ENCODE results near the gene C10orf53.

The C10orf53 gene, protein sequence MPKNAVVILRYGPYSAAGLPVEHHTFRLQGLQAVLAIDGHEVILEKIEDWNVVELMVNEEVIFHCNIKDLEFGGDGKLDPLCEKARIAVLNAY

DNA sequence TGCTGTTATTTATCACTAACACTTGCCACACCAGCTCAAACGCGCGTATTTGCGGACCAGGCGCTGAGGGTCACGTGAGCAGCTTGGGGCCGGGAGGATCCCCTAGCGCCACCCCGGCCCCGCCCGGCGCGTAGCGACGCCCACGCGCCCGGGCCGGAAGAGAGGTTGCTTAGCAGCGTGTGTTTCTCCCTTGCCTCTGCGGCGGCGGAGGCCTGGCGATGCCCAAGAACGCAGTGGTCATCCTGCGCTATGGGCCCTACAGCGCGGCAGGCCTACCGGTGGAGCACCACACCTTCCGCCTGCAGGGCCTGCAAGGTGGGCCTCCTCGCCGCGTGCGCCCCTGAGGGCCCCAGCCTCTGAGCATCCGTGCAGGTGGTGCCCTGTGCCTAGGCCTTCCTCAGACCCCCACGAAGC is at the start of gene C10orf53:
TSS of gene C10orf53 (plus strand) at position 172 of the 414 bp plus-strand sequence. CDS start at position 219, 47 bp downstream.
- peak; percentile 58 for DNase-seq

DNA sequence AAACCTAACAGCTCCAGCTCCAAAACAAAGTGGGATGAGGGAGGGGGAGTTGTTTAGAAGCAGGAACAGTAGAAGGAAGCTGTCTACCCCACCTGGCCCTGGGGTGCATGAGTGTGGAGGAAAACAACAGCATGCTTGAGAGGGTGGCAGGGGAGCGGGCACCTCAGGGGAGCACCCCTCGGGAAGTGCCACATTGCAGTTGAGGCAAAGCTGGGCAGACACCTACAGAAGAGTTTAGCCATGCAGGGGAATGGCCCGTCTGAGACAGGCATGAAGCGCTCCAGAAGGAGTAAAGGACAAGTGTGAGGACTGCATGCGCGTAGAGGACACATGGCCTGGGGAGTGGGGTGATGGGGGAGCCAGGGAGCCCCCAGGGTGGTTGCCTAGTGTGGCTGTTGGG is 47.5 kb upstream of the C10orf53 start:
- DNase-seq, result no peak

DNA sequence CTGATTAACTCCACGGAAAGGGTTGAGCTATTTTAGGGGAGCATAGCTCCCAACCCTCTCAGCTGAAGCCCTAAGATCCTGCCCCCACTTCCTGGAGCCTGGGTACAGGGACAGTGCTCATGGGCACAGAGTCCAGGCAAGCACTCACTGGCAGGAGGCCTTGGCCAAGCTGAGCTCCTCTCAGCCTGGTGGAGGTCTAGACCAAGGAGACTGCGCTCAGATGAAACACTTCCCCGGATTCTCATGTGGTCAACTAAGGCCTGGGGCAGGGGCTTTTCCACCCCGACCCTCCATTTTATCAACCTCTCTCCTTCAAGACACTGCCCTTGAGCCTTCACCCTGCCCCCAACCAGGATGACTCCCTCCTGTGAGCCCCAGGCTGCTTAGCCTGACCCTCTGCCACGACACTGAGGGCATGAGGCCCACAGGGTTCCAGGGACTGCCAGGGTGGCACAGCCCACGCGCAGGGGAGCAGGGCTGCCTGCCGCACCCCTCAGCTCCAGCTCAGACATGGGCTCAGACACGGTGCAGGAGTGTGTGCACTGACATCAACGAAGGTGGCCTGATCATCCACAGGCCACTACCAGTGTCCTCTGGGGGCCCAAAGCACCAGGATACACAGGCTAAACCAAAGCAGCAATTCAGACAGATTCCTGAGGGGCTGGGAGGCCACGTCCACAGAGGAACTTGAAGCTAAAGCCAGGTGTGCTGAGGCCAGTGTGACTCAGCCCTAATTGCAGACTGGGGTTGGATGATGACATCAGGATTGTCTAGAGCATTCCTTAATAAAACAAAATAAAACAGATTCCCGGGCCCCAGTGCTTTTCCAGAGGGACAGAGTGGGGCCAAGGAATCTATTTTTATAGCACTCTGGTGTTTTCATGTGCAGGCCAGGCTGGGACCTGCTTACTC is 46.8 kb upstream of the C10orf53 start:
- no peak for DNase-seq

- no peak for DNase-seq
These were observed 46.0 kb upstream of the C10orf53 start for GRCh38 chr10:49633327-49634068.

DNA sequence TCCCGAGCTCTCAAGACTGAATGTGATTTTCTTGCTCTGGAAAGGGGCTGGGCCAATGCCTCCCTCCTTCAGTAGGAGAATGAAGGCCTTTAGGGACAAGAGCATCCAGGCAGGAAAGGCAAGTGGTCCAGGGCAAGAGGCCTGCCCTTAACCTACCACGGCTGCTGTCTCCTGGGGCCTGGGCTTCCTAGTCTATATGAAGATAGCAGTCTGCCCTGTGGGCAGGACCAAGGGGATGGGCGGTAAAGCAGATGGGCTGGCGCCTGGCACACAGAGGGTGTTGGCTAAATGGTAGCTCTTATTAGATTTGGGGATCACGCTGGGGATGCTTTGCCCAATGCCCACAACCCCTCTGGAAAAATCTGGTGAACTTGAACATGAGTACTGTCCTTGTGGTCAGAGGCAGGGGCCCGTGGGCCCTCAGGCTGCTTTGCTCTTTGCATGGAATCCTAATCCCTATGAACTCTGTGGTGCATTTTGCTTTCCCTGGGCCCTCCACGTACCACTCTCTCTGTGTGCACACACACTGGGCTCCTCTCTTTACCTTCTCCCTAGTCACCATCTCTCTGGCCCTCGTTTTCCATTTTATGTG is 45.3 kb upstream of the C10orf53 start:
- no peak for DNase-seq

- no peak for DNase-seq
These were observed 37.1 kb upstream of the C10orf53 start for GRCh38 chr10:49642311-49642710.

DNA sequence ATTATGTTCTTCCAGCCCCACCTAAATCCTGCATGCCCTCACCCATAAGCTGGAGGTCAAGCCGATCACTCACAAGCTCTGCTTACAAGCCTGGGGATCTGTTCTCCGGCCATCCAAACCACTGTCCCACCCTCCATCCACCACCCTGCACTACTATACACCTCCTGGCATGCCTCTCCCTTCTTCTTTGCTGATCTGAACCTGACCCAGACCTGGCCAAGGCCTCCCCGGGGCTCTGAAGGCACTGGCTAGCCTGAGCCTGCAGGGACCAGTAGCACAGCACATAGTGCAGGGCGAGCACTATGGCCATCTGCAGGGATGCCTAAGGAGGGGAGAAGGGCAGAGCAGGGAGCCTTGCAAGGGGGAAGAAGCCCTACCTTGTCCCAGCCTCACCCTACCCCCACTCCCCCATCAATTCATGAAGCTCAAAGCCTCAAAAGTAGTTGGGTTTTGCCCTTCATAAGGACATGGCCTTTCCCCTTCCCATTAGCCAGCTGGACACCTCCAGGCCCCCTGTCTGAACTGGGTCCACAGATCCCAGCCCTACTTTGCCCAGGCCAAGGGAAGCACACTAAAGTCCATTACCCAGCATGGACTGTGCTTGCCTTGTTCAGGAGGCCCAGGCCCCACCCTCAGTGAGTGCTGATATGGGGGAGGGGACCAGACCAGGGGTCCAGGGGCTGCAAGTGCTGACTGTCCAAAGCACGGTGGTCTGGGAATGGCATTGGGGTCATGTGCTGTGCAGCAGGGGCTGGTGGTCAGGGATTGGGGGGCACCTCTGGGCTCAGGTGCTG is 36.0 kb upstream of the C10orf53 start:
- no peak for DNase-seq

- no peak for DNase-seq
These were observed 35.3 kb upstream of the C10orf53 start for GRCh38 chr10:49644035-49644646.

- no peak for DNase-seq
These were observed 34.0 kb upstream of the C10orf53 start for GRCh38 chr10:49645417-49645816.

DNA sequence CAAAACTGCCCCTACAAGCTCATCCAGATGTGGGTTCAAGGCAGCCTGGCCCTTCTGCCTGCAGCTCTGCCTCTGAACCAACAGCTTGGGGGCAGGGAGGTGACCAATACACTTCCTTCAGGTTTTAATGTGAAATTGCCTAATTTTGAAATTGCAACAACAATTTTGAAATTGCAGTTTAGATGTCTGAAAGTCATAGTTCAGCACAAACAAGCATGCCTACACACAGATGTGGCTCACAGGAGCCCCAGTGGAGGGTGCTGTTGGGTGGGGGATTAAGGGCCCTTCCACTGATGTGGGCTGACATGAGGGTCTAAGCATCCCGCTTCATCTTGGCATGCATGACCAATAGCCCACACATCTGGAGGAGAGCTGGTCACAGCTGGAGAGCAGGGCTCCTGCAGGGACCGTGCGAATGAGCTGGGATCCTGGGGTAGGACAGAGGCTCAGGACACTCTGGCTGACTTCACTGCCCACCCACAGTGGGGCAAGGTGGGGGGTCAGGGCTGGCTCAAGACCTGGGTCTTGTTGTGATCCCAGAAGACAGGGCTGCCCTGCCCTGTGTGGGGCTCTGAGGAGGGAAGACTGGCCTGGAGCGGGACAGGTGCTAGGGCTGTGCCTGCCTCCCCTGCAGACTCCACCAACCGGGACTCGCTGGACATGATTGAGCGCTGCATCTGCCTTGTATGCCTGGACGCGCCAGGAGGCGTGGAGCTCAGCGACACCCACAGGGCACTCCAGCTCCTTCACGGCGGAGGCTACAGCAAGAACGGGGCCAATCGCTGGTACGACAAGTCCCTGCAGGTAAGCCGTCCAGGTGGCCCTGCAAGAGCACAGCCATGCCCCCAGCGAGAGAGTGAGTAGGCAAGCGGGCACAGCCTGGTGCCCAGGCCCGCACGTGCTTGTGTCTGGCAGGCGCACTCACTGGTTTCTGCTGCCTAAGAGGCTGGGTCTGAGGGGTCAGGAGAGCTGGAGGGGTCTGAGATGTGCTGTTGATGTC is 33.3 kb upstream of the C10orf53 start:
- no peak for DNase-seq

DNA sequence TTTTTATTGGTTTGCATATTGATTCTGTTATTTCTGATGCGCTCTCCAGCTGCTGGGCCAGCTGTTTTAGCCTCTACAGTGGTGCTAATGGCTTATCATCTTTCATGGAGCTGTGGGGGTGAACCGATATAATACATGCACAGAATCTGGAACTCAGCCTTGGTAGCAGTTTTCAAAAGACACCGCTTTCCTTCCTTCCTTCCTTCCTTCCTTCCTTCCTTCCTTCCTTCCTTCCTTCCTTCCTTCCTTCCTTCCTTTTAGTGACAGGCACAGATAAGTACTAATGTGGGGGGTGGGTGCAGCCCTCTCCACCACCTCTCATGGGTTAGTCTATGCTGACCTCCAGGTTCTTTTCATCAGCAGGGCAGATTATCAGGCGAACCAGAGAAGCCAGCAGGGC is 31.9 kb upstream of the C10orf53 start:
- DNase-seq, result no peak

DNA sequence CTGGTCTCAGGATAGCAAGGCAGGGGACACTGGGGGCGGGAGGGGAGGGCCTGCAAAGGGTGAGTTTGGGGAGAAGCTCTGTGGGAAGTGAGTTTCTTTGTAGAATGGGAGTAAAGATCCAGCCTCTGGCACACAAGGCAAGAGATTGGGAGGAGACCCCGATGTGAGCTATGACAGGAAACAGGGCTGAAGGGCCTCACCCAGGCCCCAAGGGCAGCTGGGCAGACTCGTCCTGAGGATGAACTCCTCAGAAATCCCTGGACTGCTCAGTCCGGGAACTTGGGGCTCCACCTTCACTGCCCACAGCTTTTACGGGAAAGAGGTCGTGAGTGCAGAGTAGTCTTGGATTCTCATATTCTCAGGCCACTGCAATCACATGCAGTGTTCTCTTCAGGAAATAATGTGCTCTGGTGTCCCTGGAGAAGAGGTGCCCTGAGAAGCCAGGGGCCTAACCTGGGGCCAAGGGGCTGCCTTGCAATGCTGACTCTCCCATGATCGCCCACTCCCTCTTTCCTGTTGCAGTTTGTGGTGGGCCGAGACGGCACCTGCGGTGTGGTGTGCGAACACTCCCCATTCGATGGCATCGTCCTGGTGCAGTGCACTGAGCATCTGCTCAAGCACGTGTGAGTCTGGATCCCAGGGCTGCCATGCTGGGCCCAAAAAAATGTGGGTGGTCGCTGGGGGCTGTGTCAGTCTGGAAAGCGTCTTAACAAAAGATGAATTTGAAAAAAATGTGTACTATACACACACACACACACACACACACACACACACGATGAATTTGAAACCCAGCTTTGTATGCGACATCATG is 31.3 kb upstream of the C10orf53 start:
- no peak for DNase-seq

- DNase-seq, result peak; percentile 53
These were observed 30.2 kb upstream of the C10orf53 start for GRCh38 chr10:49649294-49649693.

GRCh38 chr10:49649936-49650723 is 29.3 kb upstream of the C10orf53 start:
- no peak for DNase-seq

DNA sequence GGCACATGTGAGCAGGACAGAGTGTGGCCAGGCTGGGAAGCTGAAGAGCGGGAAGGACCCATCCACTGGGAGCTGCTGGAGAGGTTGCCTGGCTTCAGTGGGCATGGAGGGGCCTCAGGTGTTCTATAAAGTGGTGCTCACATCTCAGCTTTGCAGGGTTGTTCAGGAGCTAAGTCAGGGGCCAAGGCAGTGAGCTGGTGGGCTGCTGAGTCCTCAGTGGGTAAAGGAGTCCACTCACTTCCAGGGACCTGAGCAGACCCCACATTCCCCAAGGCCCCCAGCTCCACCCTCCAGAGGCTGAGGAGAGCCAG is 28.8 kb upstream of the C10orf53 start:
- DNase-seq, result no peak

GRCh38 chr10:49651039-49651835 is 28.2 kb upstream of the C10orf53 start:
- DNase-seq, result no peak

- DNase-seq, result no peak
These were observed 27.5 kb upstream of the C10orf53 start for GRCh38 chr10:49651917-49652316.
